Stimulated activated naive B cell treated with anti-CD40 and anti-IgM and Interleukin-4, amounts not matched to agents 10 μg/mL and 1 μg/mL and 100 μg/mL, for 72 hours (primary cell): ENCODE data around the gene GALR3.

Source experiments
- ATAC-seq, 2 donors: fragments of 150-1000 bp; cut with Tn5 transposase; replicated peaks; 2 replicates each; pipeline ENCODE4 v1.10.0; 2021; ENCODE audit warnings: moderate library complexity in 1 of 2
- DNase-seq: peaks from one replicate; pipeline ENCODE4 v3.0.0; 2021
- H3K27ac Mint-ChIP-seq: one replicate; pipeline ENCODE4 v1.8.0; 2022; ENCODE audit warnings: mild to moderate bottlenecking, mixed read lengths
- H3K27me3 Mint-ChIP-seq, 2 donors: one replicate each; pipeline ENCODE4 v1.8.0; 2022; ENCODE audit warnings: mixed read lengths in 2 of 2
- H3K36me3 Mint-ChIP-seq, 2 donors: one replicate each; pipeline ENCODE4 v1.8.0; 2022; ENCODE audit warnings: mixed read lengths in 2 of 2, mild to moderate bottlenecking in 1 of 2
- H3K4me1 Mint-ChIP-seq, 2 donors: one replicate each; pipeline ENCODE4 v1.8.0; 2022; ENCODE audit warnings: mixed read lengths in 2 of 2, mild to moderate bottlenecking in 1 of 2
- H3K4me3 Mint-ChIP-seq, 2 donors: one replicate each; pipeline ENCODE4 v1.8.0; 2022; ENCODE audit warnings: mild to moderate bottlenecking in 2 of 2, mixed read lengths in 2 of 2, moderate library complexity in 1 of 2
- H3K9me3 Mint-ChIP-seq, 2 donors: one replicate each; pipeline ENCODE4 v1.8.0; 2022; ENCODE audit warnings: mixed read lengths in 2 of 2, mild to moderate bottlenecking in 1 of 2

The GALR3 gene

DNA sequence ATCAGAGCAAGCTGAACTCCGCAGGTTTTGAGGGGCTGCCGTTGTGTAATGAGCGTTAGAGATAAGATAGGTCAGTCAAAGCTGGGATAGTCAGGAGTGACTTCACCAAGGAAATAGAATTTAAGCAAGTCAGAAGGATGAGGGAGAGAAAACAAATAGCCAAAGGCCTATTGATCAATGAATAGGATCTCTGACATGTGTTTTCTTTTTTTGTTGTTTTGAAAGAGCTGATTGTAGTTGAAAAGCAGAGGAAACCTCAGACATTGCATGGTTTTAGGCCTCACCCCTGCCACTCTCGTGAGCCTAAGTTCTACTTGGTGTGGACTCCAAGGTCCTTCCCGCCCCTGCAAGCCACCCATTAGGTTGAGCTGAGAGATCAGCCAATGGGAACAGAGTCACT is 29.2 kb downstream of the GALR3 start:
- ATAC-seq, result no peak
- Mint-ChIP-seq H3K4me3 (no peak overlapping the region), H3K9me3 (peaks cover 0 to 5% of the 10 kb centered on the region in 2 donors), H3K4me1 (peaks cover 33 to 51% of the 10 kb centered on the region in 2 donors), H3K27ac (no peak overlapping the region), H3K36me3 (peaks cover 39 to 68% of the 10 kb centered on the region in 2 donors), H3K27me3 (no peaks in the 10 kb centered on the region)
- no peak for DNase-seq

DNA sequence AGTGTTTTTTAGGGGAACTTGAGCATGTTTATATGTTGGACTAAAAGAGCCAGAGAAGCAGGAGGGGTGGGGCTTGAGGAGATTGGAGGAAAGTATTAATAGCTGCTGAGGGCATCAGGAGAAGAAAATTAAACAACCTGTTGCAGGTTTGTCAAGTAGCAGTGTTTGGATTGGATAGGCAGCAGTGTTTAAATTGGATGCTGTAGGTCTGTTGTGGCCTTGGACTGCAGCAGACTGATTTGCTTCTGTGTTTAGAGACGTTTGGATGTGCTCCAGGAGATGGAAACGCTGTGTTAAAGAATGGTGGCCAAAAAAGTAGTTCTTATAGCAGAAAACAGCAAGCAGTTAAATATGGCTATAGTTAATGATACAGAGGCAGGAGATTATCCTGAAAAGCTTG is 31.8 kb downstream of the GALR3 start:
- Mint-ChIP-seq H3K4me1 (peaks cover 21 to 38% of the 10 kb centered on the region in 2 donors), H3K36me3 (peaks cover 25 to 61% of the 10 kb centered on the region in 2 donors), H3K27ac (no peak overlapping the region), H3K9me3 (no peaks in the 10 kb centered on the region), H3K4me3 (no peak overlapping the region), H3K27me3 (no peaks in the 10 kb centered on the region)
- no peak for DNase-seq
- no peak for ATAC-seq

DNA sequence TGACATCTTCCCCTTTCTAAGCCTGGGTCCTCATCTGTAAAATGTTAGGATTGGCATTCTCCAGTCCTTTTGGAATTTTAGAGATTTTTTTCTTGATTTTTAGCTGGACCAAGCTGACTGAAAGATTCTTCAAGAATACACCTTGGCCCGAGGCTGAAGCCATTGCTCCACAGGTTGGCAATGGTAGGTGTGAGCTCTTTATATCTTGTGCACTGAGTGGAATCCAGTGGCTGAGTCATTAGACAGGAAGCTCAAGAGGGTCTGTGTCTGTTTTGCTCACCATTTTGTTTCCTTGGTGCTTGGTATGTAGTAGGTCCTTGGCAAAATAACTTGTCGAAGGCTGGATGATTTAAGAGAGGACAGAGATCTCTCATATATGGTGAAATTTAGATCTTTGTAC is 32.3 kb downstream of the GALR3 start:
- DNase-seq, result no peak
- ATAC-seq, result no peak
- Mint-ChIP-seq H3K4me1 (peaks cover 21 to 40% of the 10 kb centered on the region in 2 donors), H3K4me3 (no peak overlapping the region), H3K36me3 (peaks cover 26 to 62% of the 10 kb centered on the region in 2 donors), H3K9me3 (no peaks in the 10 kb centered on the region), H3K27ac (no peak overlapping the region), H3K27me3 (no peaks in the 10 kb centered on the region)

- no peak for ATAC-seq
- DNase-seq, result no peak
- Mint-ChIP-seq H3K4me3 (no peak overlapping the region), H3K9me3 (no peaks in the 10 kb centered on the region), H3K27ac (no peak overlapping the region), H3K4me1 (peaks cover 6 to 19% of the 10 kb centered on the region in 2 donors), H3K36me3 (peaks cover 29 to 49% of the 10 kb centered on the region in 2 donors), H3K27me3 (no peaks in the 10 kb centered on the region)
Measured at GRCh38 chr22:37860796-37861421, 37.7 kb downstream of the GALR3 start.

DNA sequence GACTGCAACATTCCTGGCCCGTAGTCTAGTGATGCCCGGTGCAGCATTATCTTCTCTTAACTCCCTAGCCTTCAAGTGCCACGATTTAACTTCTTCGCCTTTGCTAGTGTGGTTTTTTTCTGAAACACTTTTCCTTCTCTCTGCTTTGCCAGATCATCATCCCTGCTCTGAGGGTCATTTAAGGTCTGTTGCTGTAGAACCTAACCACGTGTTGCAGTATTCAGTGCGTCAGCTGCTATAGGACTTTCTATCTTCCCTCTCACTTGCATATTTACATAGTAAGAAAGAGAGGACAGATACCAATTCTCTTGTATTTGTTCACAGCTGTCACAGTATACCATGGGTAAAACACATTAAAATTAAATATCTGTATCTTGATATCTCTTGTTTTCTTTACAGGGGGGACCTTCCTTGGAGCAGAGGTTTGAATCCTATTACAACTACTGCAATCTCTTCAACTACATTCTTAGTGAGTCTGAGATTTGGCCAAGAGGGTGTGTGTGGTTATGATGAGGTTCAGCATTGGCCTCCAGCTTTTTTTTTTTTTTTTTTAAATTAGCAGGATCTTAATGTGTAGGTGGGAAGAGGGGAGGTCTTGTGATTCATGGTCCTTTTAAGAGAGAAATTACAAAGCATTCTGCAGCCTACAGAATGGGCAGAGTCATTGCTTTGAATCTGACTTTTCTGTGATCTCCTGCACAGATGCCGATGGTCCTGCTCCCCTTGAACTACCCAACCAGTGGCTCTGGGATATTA is 39.6 kb downstream of the GALR3 start:
- ATAC-seq (peak in 1 of 2 donors; percentile 12), DNase-seq (no peak)
- Mint-ChIP-seq H3K27me3 (no peaks in the 10 kb centered on the region), H3K4me3 (no peak overlapping the region), H3K36me3 (peaks cover 22 to 43% of the 10 kb centered on the region in 2 donors), H3K27ac (no peak overlapping the region), H3K9me3 (no peaks in the 10 kb centered on the region), H3K4me1 (peaks cover 6 to 19% of the 10 kb centered on the region in 2 donors)

GRCh38 chr22:37865510-37865909 is 42.3 kb downstream of the GALR3 start:
- ATAC-seq (no peak), DNase-seq (no peak)
- peaks cover 6 to 12% of the 10 kb centered on the region in 2 donors for H3K4me1 Mint-ChIP-seq
- no peak overlapping the region for H3K4me3 Mint-ChIP-seq
- no peaks in the 10 kb centered on the region for H3K27me3 Mint-ChIP-seq
- peak overlapping the region; percentile 31 for H3K27ac Mint-ChIP-seq
- H3K36me3 Mint-ChIP-seq, result peaks cover 19 to 39% of the 10 kb centered on the region in 2 donors
- no peaks in the 10 kb centered on the region for H3K9me3 Mint-ChIP-seq

GRCh38 chr22:37870273-37870672 is 47.1 kb downstream of the GALR3 start:
- ATAC-seq, result no peak
- no peaks in the 10 kb centered on the region for H3K4me1 Mint-ChIP-seq
- no peak overlapping the region for H3K4me3 Mint-ChIP-seq
- peak overlapping the region; percentile 31 for H3K27ac Mint-ChIP-seq
- H3K27me3 Mint-ChIP-seq, result no peaks in the 10 kb centered on the region
- DNase-seq, result no peak
- no peaks in the 10 kb centered on the region for H3K9me3 Mint-ChIP-seq
- H3K36me3 Mint-ChIP-seq, result peaks cover 0 to 23% of the 10 kb centered on the region in 2 donors
